Keratinocyte (primary cell): ENCODE results near the gene NANOS3.

ENCODE experiments used
- CTCF ChIP-seq, 3 experiments: IDR thresholded peaks in 1 of 3; conservative IDR thresholded peaks in 1 of 3; optimal IDR thresholded peaks in 1 of 3; 2 replicates in 2 of 3; 3 replicates in 1 of 3; pipeline versions ENCODE3 to v1.5.1; 2011; ENCODE audit warnings: low read length in 3 of 3, mild to moderate bottlenecking in 3 of 3, moderate library complexity in 2 of 3, control low read depth in 1 of 3, inconsistent platforms in 1 of 3; ENCODE audit not compliant: insufficient read depth in 2 of 3; ENCODE audit errors: extremely low read depth in 1 of 3
- EZH2 ChIP-seq: IDR thresholded peaks from one replicate; pipeline ENCODE4 v1.6.1; 2012; ENCODE audit warnings: inconsistent platforms, mild to moderate bottlenecking, low read length, moderate library complexity

DNA sequence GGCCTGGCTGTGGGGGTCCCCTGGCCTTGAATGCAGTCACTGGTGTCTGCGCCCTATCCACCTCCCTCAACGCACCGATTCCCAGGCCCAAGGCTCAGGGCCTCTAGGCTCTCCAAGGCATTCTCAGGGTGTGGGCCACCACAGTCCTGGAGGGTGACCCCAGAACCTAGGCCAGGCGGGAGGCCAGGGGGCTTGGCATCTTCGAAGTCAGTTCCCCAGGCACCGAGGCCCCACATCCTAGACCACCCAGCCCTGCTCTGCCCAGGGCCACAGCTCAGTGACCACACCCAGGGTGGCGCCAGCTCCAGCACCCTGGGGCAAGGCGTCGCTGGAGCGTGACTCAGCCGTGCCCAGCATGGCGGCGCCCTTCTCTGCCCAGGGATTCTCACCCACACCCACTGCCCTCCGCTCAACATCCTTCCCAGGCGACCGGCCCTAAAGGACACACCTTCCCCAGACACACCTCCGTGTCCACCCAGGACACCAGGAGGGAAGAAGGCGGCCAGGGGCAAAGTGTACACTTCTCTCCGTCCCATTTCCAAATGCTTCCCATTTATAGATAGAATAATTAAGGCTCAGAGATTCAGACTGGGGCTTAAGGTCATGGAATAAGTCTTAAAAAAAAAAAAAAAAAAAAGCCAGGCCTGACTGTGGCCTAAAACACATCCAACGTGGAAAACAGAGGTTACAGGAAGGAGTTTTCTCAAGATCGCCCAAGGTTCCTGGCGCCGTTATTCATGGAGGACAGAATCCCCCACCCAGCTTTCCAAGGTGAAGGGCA is 36.4 kb upstream of the NANOS3 start:
- no peak for TF ChIP-seq EZH2
- TF ChIP-seq CTCF (optimal IDR thresholded peaks at IDR 0.05 in 1 of 3, IDR thresholded peaks at IDR 0.05 in 1 of 3, conservative IDR thresholded peaks at IDR 0.05 in 1 of 3; ENCODE audit: extremely low read depth in 1 of 3, insufficient read depth in 2 of 3, low read length in 3 of 3), result peak in 1 of 3 experiments; percentile 36
